Globus pallidus (tissue), 1 donor: ENCODE results near the gene GPATCH2L.

Source experiments
- DNase-seq: peaks from one replicate; pipeline ENCODE4 v3.0.0-alpha.2; 2015; ENCODE audit warnings: low spot score

Gene GPATCH2L

DNA sequence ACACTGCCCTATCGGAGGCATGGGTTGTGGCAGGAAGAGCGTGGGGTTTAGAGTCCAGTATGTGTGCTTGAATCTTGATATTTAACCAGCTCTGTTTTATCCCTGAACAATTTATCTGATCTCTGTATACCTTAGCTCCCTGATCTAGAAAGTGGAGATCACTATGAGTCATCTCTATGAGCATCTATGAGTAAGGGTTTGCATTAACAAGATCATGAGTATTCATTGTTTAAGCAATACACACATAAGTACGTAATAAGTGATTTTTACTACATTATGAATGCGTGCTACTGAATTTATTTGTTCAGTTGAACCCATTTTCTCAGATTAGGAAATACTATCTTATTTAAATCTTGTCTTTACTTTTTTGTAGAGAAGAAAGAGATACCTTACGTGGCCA lies 49.4 kb downstream of the GPATCH2L start:
- DNase-seq = no peak

DNA sequence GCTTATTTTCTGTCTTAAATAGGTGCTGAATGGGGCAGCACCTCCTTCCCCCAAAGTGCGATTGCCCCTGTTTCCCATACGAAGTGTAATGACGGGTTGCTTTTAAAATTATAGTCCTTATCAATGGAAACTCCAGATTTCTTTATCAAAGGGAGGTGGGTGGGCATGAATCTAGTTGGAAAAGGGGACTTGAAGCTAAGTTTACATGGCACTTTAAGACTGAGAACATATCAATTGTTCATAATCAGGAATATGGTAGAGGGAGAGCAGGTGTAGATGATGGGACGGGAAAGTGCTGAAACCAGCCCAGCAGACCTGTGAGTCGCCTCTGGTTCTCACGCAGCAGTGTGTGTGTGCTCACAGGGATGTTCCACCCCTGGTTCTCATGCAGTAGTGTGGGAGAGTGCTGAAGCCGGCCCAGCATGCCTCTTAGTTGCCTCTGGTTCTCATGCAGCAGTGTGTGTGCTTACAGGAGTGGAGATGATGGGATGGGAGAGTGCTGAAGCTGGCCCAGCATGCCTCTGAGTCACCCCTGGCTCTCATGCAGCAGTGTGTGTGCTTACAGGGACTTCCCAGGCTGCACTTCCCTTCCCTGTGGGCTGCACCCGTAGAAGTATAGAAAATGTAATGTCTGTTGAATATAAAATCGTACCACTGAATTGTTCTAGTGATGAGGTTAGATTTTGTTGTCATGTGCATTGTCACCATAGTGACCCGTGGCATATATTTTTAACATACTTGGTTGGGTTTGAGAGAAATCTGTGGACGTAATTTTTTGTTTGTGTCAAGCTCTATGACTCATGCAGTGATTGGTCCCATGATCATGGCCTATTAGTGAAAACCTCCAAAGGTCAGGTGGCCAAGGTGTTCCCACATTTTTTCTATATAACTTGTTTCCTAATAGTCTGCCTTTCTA lies 51.6 kb downstream of the GPATCH2L start:
- DNase-seq = no peak

DNA sequence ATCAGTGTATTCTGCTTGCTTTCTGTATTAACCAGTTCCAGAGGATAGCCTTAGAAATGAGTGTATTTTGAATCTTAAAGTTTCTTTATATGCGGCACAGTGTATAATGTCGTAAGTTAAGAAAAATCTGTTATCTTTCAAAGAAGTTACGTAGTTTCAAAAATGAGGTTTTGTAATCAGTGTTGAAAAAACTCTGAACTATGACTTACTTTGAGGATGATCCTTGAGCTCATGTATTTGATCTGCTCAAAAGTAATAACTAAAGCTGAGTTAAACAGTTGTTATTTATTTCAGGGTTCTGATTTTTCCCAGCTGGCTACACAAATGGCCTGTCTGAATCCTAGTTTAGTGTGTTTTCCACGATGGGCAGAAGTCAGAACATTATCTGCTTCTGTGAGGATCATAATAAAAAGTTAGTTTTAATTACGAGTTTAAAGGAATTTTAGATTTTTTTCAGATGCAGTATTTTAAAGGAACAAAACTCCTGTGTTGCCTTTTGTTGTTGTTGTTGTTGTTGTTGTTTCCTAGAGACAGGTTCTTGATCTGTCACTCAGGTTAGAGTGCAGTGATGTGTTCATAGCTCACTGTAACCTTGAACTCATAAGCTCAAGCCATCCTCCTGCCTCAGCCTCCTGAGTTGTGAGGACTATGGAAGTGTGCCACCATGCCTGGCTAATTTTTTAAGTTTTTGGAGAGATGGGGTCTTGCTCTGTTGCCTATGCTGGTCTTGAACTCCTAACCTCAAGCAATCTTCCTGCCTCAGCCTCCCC lies 52.9 kb downstream of the GPATCH2L start:
- DNase-seq = no peak

DNA sequence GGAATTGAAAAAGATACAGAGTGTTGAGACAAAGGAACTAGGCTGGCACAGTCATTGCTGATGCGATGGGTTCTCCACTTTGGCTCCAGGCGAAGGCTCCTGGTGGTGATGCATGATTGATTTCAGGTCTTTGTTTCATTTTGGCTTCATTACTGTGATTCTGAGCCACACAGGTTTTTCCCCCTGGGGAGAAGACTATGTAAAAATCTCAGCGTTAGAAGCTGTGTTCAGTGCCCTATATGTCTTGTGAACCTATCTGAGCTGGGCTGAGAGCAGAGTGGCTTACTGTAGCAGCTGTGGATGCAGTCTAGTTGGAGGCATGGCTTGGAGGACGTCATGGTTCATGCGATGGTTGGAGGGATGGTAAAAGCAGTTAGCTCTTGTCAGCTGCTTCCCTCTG lies 54.0 kb downstream of the GPATCH2L start:
- no peak for DNase-seq

- no peak for DNase-seq
These were observed 56.6 kb downstream of the GPATCH2L start for GRCh38 chr14:76208340-76208739.

- no peak for DNase-seq
These were observed 60.5 kb downstream of the GPATCH2L start for GRCh38 chr14:76212242-76212641.

DNA sequence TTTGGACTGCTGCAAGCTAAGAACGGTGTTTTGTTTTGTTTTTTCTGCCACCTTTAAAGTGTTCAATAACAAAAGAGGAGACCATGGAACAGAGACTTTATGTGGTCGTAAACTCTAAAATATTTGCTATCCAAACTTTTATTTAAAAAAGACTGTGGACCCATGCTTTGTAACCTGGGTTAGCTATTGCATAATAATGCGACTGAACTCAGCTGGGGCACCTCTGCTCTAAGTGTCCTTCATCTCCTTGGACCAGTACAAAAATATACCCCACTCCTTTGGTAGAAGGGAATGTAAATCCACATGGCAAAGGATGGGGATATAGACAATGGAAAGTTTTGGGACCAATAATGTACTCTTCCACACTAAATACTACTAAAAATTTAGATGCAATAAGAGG lies 65.5 kb downstream of the GPATCH2L start:
- no peak for DNase-seq

GRCh38 chr14:76218662-76219061 lies 66.9 kb downstream of the GPATCH2L start:
- no peak for DNase-seq

DNA sequence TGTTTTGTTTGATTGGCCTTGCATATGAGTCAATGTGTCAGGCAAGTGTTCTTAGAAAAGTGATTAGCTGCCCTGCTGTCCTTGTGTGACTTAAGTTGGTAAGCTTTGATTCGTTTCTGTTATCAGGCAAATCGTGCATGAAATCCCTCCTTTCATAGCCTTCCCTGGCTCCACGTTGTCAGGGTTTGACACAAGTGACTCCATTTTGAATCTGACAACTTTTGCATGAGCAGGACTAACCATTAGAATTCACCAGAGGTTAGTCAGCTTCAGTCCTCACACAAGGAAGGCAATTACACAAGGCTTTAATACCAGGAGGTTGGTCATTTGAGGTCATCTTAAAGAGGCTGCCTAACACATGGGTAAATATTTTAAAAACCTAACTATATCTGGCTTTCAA lies 68.2 kb downstream of the GPATCH2L start:
- DNase-seq = no peak

- no peak for DNase-seq
These were observed 75.8 kb downstream of the GPATCH2L start for GRCh38 chr14:76227450-76228050.

- no peak for DNase-seq
These were observed 76.4 kb downstream of the GPATCH2L start for GRCh38 chr14:76228138-76228537.

- no peak for DNase-seq
These were observed 81.1 kb downstream of the GPATCH2L start for GRCh38 chr14:76232800-76233199.

DNA sequence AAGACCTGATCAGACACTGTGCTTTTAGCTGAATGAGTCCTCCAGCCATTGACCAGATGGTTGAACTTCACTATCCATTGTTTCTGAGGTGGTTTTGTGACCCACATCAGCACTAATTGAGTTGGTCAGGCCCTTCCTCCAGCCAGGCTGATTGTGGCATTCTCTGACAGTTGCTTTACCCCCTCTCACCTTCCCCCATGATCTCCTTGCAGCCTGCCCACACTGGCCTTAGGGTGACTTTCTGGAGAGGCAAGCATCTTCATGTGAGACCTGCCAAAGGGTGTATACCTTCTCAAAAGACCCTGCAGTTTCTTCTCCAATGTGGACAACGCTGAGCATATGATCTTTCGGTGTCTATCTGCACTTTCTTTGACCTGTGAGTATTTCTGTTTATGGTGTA lies 83.9 kb downstream of the GPATCH2L start:
- no peak for DNase-seq

DNA sequence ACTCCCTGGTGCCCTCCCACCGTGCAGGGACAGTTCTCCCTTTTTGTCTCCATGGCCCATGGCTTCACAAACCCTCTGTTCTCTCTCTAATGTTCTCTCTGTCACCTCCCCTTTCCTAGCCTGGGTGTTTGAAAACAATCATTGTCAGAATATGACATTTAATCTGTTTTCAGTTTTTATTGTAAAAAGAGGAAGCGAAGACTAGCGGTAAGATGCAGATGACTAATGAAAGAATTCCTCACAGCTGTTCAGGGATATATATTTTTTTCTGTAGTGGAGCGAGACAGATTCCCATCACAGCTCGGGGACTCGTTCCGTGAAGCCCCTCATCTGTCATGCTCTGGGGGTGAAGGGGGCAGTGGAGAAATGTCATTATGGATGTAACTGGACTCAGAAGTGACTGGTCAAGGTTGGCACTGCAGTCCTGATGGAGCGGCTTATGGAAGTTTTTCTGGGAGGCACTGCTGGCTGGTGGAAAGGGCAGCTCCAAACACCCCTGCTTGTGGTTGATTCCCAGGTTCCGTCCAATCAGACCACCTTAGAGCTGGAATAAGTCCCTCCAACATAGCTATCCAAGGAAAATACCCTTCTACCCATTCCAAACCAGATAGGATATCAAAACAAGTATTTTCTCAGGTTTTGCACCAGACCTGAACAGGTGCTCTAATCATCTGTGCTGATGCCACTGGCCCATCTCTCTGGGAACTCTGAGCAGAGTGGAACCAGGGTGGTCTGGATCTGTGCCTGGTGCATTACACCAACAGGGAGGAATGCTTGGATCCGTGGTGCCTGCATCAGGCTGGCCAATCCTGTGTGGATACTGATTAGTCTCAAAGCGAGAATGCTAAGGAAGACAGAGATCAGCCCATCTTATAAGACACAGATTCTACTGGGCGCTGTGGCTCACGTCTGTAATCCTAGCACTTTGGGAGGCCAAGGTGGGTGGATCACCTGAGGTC lies 84.7 kb downstream of the GPATCH2L start:
- no peak for DNase-seq

DNA sequence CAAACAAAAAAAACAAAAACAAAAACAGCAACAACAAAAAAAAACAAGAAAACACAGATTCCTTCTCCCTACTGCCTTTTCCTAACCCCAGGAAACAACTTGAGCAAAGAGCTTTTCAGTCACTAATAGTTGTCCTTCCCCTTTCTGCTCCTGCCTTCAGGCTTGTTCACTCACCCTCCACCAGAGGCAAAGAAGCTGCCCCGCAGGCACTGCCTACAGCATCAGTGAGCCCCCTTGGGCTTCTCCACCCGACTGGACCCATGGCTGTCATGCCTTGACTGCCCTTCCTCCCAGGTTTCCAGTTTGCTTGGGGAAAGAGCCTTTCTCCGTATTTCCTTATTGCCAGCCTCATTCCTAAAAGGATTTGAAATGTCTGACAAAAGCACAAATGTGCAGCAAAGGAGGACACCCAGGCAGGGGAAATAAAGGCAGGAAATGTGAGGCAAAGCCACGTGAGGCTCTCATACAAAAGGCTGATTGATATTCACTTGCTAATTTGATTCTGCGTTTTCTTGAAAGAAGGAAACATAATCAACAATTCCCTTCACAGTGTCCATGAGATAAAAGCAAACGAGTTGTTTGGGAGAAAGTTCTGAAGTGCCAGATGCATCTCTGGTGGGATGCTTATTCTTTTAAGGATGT lies 85.7 kb downstream of the GPATCH2L start:
- no peak for DNase-seq

GRCh38 chr14:76245097-76245496 lies 93.4 kb downstream of the GPATCH2L start:
- DNase-seq = no peak

- no peak for DNase-seq
These were observed 98.6 kb downstream of the GPATCH2L start for GRCh38 chr14:76250302-76250701.

GRCh38 chr14:76252471-76252870 lies 100.7 kb downstream of the GPATCH2L start:
- DNase-seq = no peak

- no peak for DNase-seq
These were observed 101.4 kb downstream of the GPATCH2L start for GRCh38 chr14:76253111-76253510.

GRCh38 chr14:76256545-76256944 lies 104.8 kb downstream of the GPATCH2L start:
- DNase-seq = no peak
